Measurements from ENCODE around the gene TECPR2.

- TF ChIP-seq, protein P1, sequence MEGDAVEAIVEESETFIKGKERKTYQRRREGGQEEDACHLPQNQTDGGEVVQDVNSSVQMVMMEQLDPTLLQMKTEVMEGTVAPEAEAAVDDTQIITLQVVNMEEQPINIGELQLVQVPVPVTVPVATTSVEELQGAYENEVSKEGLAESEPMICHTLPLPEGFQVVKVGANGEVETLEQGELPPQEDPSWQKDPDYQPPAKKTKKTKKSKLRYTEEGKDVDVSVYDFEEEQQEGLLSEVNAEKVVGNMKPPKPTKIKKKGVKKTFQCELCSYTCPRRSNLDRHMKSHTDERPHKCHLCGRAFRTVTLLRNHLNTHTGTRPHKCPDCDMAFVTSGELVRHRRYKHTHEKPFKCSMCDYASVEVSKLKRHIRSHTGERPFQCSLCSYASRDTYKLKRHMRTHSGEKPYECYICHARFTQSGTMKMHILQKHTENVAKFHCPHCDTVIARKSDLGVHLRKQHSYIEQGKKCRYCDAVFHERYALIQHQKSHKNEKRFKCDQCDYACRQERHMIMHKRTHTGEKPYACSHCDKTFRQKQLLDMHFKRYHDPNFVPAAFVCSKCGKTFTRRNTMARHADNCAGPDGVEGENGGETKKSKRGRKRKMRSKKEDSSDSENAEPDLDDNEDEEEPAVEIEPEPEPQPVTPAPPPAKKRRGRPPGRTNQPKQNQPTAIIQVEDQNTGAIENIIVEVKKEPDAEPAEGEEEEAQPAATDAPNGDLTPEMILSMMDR (IDR thresholded peaks at IDR 0.05; ENCODE audit: insufficient read depth, low read depth, low read length) = no peak
- no peak for TF ChIP-seq EZH2 (IDR thresholded peaks at IDR 0.05; ENCODE audit: insufficient read depth, low read length)
Observed at GRCh38 chr14:102370305-102370809, 7.6 kb downstream of the TECPR2 start.

Data from astrocyte (in vitro differentiated cells and primary cell).